Sigmoid colon (tissue), 7 donors: ENCODE data around the gene ITGB4. TPM values are rescaled to one million over a fixed set of nuclear protein-coding genes. Genes with fewer than 3 reads are reported as not detected.

Source experiments
- DNase-seq: peaks from one replicate; pipeline ENCODE4 v3.0.0-alpha.2; 2019
- H3K27ac ChIP-seq, 4 donors: fragments of 200-600 bp; sonication (generic); one replicate each; pipeline ENCODE4 v1.5.1; 2016 to 2019; ENCODE audit warnings: mild to moderate bottlenecking in 1 of 4
- H3K27me3 ChIP-seq, 3 donors: fragments of 200-600 bp; sonication (generic); one replicate each; pipeline ENCODE4 v1.5.1; 2019; ENCODE audit warnings: mild to moderate bottlenecking in 1 of 3
- H3K36me3 ChIP-seq, 4 donors: fragments of 200-600 bp; sonication (generic); one replicate each; pipeline ENCODE4 v1.5.1; 2016 to 2019
- H3K4me1 ChIP-seq, 4 donors: fragments of 200-600 bp; sonication (generic); one replicate each; pipeline ENCODE4 v1.5.1; 2017 to 2019
- H3K4me3 ChIP-seq, 4 donors: fragments of 200-600 bp; sonication (generic); one replicate each; pipeline ENCODE4 v1.5.1; 2017 to 2019; ENCODE audit warnings: mild to moderate bottlenecking in 2 of 4, moderate library complexity in 1 of 4
- H3K9me3 ChIP-seq, 4 donors: fragments of 200-600 bp in 3 of 4; sonication (generic) in 3 of 4; one replicate each; pipeline versions ENCODE4 v1.5.1 to v1.6.1; 2013 to 2019
- EP300 ChIP-seq, 4 donors: sonication (generic); formaldehyde crosslinking; IDR thresholded peaks; one replicate each; pipeline ENCODE4 v1.6.1; 2017; ENCODE audit warnings: antibody characterized with exemption in 4 of 4
- POLR2A ChIP-seq, 2 donors: fragments of 450-650 bp; IDR thresholded peaks; one replicate each; pipeline ENCODE4 v1.6.1; 2016; ENCODE audit warnings: antibody characterized with exemption in 2 of 2, mild to moderate bottlenecking in 2 of 2, moderate library complexity in 2 of 2
- POLR2AphosphoS5 ChIP-seq, 4 donors: sonication (generic); formaldehyde crosslinking; IDR thresholded peaks; one replicate each; pipeline ENCODE4 v1.6.1; 2017; ENCODE audit warnings: antibody characterized with exemption in 4 of 4
- WGBS, 2 donors: extraction: QIAGEN DNeasy Blood & Tissue Kit; methylation state at CpG; one replicate each; pipeline ENCODE4 v1.1.7; 2013; 5-methylcytosine and 5-hydroxymethylcytosine counted together
- intact Hi-C: fragments of 100-400 bp; cut with DNase I; formaldehyde crosslinking; loops from one replicate; pipeline ENCODE4 v1.15.1; 2023
- polyA plus RNA-seq, 3 donors: library from polyadenylated mRNA; stranded (reverse); fragments of 200-250 nt; gene quantifications; one replicate each; pipeline ENCODE4 v1.2.3, GENCODE V29; 2013
- total RNA-seq, 4 donors: library from RNA; depleted of rRNA; stranded (reverse); fragments of >200 nt; gene quantifications; one replicate each; pipeline ENCODE4 v1.1.0, GENCODE V29; 2016
- TF ChIP-seq, protein P1 (sequence below), 4 experiments: fragments of 450-650 bp in 3 of 4; fragments of 200-600 bp in 1 of 4; IDR thresholded peaks; one replicate each; pipeline ENCODE4 v1.5.1; 2016 to 2019; ENCODE audit warnings: antibody characterized with exemption in 4 of 4, mild to moderate bottlenecking in 3 of 4, moderate library complexity in 2 of 4
- donor health status: healthy with polysubstance abuse.
- donor health status: Bipolar disorder and iron deficiency.
- donor health status: healthy.

ITGB4 gene
- total and polyA plus RNA-seq, 7 donors = 15.1 to 116 (median 25.8) TPM

DNA sequence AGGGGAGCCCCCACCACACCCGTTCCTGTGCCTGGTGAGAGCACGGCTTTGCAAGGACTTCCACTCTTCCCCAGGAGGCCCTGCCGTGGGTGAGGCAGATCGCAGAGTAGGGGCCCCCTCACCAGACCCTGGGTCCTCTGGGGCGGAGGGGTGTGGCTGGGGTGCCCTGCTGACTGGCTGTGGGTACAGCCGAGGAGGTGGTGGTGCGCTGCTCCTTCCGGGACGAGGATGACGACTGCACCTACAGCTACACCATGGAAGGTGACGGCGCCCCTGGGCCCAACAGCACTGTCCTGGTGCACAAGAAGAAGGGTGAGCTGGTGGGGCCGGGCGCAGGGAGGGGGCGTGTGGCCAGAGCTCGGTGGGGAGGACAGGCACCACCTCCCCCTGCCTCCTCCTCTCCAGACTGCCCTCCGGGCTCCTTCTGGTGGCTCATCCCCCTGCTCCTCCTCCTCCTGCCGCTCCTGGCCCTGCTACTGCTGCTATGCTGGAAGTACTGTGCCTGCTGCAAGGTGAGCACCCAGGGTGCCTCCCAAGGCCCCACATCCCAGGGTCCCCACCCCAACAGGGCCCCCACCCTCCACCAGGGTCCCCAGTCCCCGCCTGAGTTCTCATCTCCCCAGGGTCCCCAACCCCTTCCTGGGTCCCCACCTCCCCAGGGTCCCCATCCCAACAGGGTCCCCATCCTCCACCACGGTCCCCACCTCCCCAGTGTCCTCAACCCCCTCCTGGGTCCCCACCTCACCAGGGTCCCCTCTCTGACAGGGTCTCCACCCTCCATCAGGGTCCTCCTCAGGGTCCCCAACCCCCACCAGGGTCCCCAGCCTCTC is 16.1 kb downstream of the ITGB4 start:
- no peaks in the 10 kb centered on the region for H3K27me3 ChIP-seq
- no peaks in the 10 kb centered on the region for H3K9me3 ChIP-seq
- no peak for DNase-seq
- intact Hi-C loops = no loop called here
- TF ChIP-seq EP300 (IDR thresholded peaks at IDR 0.05) = no peak
- TF ChIP-seq, protein P1, sequence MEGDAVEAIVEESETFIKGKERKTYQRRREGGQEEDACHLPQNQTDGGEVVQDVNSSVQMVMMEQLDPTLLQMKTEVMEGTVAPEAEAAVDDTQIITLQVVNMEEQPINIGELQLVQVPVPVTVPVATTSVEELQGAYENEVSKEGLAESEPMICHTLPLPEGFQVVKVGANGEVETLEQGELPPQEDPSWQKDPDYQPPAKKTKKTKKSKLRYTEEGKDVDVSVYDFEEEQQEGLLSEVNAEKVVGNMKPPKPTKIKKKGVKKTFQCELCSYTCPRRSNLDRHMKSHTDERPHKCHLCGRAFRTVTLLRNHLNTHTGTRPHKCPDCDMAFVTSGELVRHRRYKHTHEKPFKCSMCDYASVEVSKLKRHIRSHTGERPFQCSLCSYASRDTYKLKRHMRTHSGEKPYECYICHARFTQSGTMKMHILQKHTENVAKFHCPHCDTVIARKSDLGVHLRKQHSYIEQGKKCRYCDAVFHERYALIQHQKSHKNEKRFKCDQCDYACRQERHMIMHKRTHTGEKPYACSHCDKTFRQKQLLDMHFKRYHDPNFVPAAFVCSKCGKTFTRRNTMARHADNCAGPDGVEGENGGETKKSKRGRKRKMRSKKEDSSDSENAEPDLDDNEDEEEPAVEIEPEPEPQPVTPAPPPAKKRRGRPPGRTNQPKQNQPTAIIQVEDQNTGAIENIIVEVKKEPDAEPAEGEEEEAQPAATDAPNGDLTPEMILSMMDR (IDR thresholded peaks at IDR 0.05) = no peak
- WGBS, 2 donors = 87 to 90% methylated on average over 20 of the region's 20 CpGs
- no peaks in the 10 kb centered on the region for H3K4me1 ChIP-seq
- no peaks in the 10 kb centered on the region for H3K36me3 ChIP-seq
- H3K4me3 ChIP-seq = no peak overlapping the region
- H3K27ac ChIP-seq = no peak overlapping the region

DNA sequence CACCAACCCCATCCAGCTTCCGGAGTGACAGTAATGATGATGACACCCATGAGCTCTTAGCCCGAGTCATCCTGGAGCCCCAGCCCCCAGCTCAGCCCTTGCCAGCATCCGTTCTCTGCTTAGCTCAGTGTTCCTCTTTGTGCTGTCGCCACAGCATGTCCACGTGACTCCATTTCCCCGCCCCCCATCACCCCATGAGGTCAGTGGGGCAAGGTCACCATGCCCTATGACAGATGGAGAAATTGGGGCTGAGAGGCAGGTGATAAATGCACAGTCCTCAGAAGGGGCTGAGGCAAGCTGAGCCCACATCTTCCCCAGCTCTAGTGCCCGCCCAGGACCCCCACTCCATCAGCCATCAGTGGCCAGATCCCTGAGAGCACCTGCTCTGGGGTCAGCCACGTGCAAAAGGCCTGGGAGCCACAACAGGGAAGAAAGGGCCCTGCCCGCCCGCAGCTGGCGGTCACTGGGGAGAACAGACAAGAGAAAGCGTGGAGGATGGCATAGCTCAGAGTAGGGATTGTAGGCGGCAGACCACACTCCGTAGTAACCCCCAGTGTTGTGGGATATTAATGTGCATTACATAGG is 17.1 kb downstream of the ITGB4 start:
- intact Hi-C loops = no loop called here
- Histone ChIP-seq H3K36me3 (no peaks in the 10 kb centered on the region), H3K4me3 (no peak overlapping the region), H3K9me3 (no peaks in the 10 kb centered on the region), H3K4me1 (no peaks in the 10 kb centered on the region), H3K27ac (no peak overlapping the region), H3K27me3 (no peaks in the 10 kb centered on the region)
- WGBS, 2 donors = 65 to 82% methylated on average over 14 of the region's 14 CpGs
- TF ChIP-seq, protein P1 (IDR thresholded peaks at IDR 0.05) = no peak
- no peak for TF ChIP-seq POLR2AphosphoS5 (IDR thresholded peaks at IDR 0.05)
- TF ChIP-seq POLR2A (IDR thresholded peaks at IDR 0.05) = no peak
- TF ChIP-seq EP300 (IDR thresholded peaks at IDR 0.05) = no peak
- DNase-seq = no peak

DNA sequence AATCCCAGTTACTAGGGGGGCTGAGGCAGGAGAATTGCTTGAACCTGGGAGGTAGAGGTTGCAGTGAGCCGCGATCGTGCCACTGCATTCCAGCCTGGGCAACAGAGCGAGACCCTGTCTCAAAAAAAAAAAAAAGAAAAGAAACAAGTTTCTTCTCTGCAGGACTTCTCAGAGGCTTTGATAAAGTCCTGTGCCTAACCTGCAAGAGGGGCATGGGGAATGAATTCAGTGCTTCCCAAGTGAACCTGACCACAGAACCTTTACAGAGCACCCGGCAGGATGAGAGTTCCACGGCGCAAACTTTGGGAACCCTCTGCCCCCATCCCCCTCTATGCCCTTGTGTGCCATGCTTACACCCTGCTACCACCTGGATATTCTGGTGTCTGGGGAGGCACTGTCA is 17.9 kb downstream of the ITGB4 start:
- H3K4me3 ChIP-seq = no peak overlapping the region
- H3K27ac ChIP-seq = no peak overlapping the region
- H3K27me3 ChIP-seq = no peaks in the 10 kb centered on the region
- 93 to 94% methylated on average over 7 of the region's 7 CpGs for WGBS, 2 donors
- no peak for TF ChIP-seq EP300 (IDR thresholded peaks at IDR 0.05)
- no peak for TF ChIP-seq POLR2A (IDR thresholded peaks at IDR 0.05)
- TF ChIP-seq POLR2AphosphoS5 (IDR thresholded peaks at IDR 0.05) = no peak
- TF ChIP-seq, protein P1 (IDR thresholded peaks at IDR 0.05) = no peak
- H3K9me3 ChIP-seq = no peaks in the 10 kb centered on the region
- intact Hi-C loops = no loop called here
- H3K36me3 ChIP-seq = no peaks in the 10 kb centered on the region
- H3K4me1 ChIP-seq = no peaks in the 10 kb centered on the region
- DNase-seq = no peak

DNA sequence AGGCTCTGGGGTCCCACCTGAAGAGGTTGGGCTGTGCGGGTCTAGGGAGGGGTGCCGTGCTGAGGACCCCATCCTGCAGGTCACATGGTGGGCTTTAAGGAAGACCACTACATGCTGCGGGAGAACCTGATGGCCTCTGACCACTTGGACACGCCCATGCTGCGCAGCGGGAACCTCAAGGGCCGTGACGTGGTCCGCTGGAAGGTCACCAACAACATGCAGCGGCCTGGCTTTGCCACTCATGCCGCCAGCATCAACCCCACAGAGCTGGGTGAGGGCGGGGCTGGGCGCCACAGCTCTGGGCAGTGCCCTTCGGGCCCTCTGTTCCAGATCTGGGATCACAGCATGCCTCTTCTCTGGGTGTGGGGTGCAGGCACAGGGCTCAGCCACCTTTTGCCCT is 18.5 kb downstream of the ITGB4 start:
- intact Hi-C loops = no loop called here
- Histone ChIP-seq H3K27me3 (no peaks in the 10 kb centered on the region), H3K36me3 (no peaks in the 10 kb centered on the region), H3K4me1 (no peaks in the 10 kb centered on the region), H3K4me3 (no peak overlapping the region), H3K9me3 (no peaks in the 10 kb centered on the region), H3K27ac (no peak overlapping the region)
- TF ChIP-seq POLR2AphosphoS5 (IDR thresholded peaks at IDR 0.05) = no peak
- no peak for TF ChIP-seq EP300 (IDR thresholded peaks at IDR 0.05)
- TF ChIP-seq POLR2A (IDR thresholded peaks at IDR 0.05) = no peak
- TF ChIP-seq, protein P1 (IDR thresholded peaks at IDR 0.05) = no peak
- 88 to 93% methylated on average over 14 of the region's 14 CpGs for WGBS, 2 donors
- no peak for DNase-seq
